ENCODE results near the gene IRS2.

The IRS2 gene

DNA sequence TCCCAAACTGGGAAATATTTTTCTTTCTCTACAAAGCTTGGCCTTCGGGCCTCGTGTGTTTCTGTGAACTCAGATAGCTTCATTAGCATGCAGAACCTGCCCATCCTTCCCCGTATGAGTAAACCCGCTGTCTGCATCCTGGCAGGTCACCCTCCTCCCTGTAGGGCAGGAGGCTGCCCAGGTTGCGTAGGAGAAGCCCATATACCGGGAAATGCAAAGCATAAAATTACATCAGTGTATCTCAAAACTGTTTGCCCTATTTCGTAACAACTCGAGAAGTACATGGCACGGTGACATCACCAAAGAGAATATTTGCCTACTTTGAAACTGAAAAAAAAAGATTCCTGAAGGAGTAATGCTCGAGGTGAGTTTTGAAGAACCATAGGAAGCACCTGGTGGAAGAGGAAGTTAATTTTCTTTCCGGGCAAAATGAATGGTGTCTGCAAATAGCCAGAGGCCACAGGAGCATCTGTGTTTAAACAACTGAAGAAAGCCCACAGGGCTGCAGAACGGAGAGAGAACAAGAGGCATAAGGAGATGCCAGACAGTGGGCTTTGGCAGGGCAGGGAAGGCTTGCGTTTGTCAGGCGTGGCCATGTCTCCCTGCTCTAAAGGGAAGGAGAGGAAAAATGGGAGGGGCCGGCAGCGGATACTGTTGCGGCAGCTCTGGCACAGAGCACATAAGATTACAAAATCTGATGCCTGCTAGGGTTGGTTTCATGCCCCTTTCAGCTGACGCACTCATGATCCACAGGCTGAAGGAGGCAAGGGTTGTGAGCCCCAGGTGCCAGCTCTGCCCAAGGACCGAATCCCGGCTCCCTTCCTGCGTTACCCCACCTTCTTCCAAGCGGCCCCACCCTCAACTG lies 81.4 kb downstream of the IRS2 start:
- DNase-seq (ENCODE audit: low read depth): no peak
- TF ChIP-seq, protein P1, sequence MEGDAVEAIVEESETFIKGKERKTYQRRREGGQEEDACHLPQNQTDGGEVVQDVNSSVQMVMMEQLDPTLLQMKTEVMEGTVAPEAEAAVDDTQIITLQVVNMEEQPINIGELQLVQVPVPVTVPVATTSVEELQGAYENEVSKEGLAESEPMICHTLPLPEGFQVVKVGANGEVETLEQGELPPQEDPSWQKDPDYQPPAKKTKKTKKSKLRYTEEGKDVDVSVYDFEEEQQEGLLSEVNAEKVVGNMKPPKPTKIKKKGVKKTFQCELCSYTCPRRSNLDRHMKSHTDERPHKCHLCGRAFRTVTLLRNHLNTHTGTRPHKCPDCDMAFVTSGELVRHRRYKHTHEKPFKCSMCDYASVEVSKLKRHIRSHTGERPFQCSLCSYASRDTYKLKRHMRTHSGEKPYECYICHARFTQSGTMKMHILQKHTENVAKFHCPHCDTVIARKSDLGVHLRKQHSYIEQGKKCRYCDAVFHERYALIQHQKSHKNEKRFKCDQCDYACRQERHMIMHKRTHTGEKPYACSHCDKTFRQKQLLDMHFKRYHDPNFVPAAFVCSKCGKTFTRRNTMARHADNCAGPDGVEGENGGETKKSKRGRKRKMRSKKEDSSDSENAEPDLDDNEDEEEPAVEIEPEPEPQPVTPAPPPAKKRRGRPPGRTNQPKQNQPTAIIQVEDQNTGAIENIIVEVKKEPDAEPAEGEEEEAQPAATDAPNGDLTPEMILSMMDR (conservative IDR thresholded peaks at IDR 0.05; ENCODE audit: low read length): no peak
- H3K4me3 ChIP-seq (ENCODE audit: low read length): no peak overlapping the region

DNA sequence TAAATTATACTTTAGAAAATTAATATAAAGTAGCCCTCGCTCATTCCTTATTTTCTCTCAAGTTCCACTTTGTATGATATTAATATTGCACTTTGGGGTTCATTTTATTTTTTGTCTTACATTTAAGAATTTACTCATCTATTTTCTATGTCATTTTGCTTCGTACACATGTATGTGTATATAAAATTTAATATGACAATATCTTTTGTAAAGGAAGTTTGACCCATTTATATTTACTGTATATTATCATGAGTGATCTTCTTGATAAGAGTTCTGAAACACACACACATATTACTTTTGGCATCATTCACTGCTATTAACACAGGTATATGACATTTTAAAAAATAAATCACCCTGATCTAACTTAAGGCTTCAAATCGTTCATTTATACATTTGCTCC lies 83.1 kb downstream of the IRS2 start:
- DNase-seq (ENCODE audit: low read depth): no peak
- H3K4me3 ChIP-seq (ENCODE audit: low read length): no peak overlapping the region
- TF ChIP-seq, protein P1 (conservative IDR thresholded peaks at IDR 0.05; ENCODE audit: low read length): no peak
